ENCODE data around the gene NPR2. TPM values are rescaled to one million over a fixed set of nuclear protein-coding genes. Genes with fewer than 3 reads are reported as not detected.

NPR2 gene
- total and polyA plus RNA-seq, 2 of the 13 experiments (the other 11 are each of a cell fraction or from before 2014, with no cell fraction given): 7.4 to 9.4 TPM

DNA sequence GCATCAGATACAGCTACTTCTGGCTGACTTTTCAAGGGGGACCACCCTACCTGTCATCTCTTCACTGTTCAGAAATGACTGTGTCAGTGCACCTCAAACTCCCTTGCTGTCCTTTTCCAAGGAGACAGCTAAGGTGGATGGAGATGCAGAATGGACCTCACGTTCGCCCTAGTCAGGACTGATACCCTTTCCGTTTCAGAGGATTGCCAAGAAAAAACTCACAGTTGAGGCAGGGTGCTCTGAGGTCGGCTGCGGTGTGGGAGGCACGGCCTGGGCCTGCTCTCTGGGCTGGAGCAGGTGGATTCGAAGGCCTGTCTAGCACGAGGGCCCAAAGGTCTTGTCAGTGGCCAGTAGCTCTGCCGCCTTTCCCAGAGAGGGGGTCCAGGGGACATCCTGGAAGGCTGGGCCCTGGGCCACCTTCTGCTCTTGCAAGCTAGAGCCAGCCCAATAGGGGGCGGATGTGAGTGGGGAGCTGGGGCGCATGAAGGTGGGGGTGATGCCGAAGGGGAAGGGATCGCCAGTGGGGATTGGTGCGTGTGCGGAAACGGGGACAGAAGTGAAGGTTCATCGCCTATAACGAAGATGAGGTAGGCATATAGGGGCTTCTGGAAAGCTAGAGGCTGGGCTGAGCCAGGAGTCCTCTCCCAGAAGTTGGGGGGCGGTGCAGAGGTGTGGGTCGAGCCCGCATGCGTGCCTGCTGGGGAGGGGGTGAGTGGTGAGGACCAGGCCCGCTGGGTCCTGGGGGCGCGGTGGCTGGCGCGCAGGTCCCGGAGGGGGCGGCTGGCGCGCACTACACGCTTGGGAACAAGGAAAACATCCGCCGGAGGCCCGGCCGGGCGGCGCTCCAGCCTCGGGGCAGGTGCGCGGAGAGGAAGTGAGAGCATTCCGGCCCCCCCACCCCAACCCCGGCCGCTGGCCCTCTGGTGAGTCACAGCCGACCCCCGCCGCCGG, 34.8 kb upstream of the NPR2 start (continued):
- TF ChIP-seq CCDC6 (CRISPR knock-in tag; IDR thresholded peaks at IDR 0.05) (peak; percentile 22; the same call in 1 of the 2 replicates), ZNF33B (CRISPR knock-in tag; IDR thresholded peaks at IDR 0.05) (0 out of 2 replicates have a peak, but pooled peaks have one; percentile 72), SCMH1 (CRISPR knock-in tag; IDR thresholded peaks at IDR 0.05; ENCODE audit: borderline replicate concordance) (no peak), ZNF333 (CRISPR knock-in tag; IDR thresholded peaks at IDR 0.05; ENCODE audit: borderline replicate concordance) (no peak), ZNF350 (CRISPR knock-in tag; IDR thresholded peaks at IDR 0.05; ENCODE audit: borderline replicate concordance, low read depth) (peak; percentile 49; the same call in 1 of the 2 replicates), AGO1 (IDR thresholded peaks at IDR 0.05; ENCODE audit: low read depth, low read length, poor library complexity, severe bottlenecking) (no peak), HOXA5 (CRISPR knock-in tag; IDR thresholded peaks at IDR 0.05) (peak; percentile 91; the same call in 1 of the 2 replicates), ZNF644 (CRISPR knock-in tag; IDR thresholded peaks at IDR 0.05; ENCODE audit: low read depth) (no peak), ZFP62 (CRISPR knock-in tag; IDR thresholded peaks at IDR 0.05) (no peak), TOE1 (CRISPR knock-in tag; IDR thresholded peaks at IDR 0.05) (no peak), ZNF180 (CRISPR knock-in tag; IDR thresholded peaks at IDR 0.05; ENCODE audit: borderline replicate concordance, low read depth) (no peak), ATRX (CRISPR knock-in tag; IDR thresholded peaks at IDR 0.05; ENCODE audit: borderline replicate concordance) (no peak), ATF7-NPFF (CRISPR knock-in tag; IDR thresholded peaks at IDR 0.05; ENCODE audit: low read depth) (peak; percentile 68), XBP1 (CRISPR knock-in tag; IDR thresholded peaks at IDR 0.05) (no peak), ZSCAN31 (CRISPR knock-in tag; IDR thresholded peaks at IDR 0.05; ENCODE audit: low read depth) (no peak; the same call in 1 of the 2 replicates), SAFB2 (CRISPR knock-in tag; IDR thresholded peaks at IDR 0.05; ENCODE audit: borderline replicate concordance, low read depth) (no peak; the same call in 1 of the 2 replicates), AGO2 (optimal IDR thresholded peaks at IDR 0.05; ENCODE audit: low read depth, low read length) (peak; percentile 96), U2AF1 (optimal IDR thresholded peaks at IDR 0.05; ENCODE audit: low read depth, low read length) (no peak), ZNF776 (CRISPR knock-in tag; IDR thresholded peaks at IDR 0.05) (no peak; the same call in 1 of the 2 replicates), BORCS8-MEF2B (CRISPR knock-in tag; IDR thresholded peaks at IDR 0.05) (peak; percentile 28), ZNF3 (CRISPR knock-in tag; IDR thresholded peaks at IDR 0.05) (no peak), ZNF264 (CRISPR knock-in tag; IDR thresholded peaks at IDR 0.05) (peak; percentile 58; the same call in 1 of the 2 replicates)
- TF ChIP-seq, protein P1, sequence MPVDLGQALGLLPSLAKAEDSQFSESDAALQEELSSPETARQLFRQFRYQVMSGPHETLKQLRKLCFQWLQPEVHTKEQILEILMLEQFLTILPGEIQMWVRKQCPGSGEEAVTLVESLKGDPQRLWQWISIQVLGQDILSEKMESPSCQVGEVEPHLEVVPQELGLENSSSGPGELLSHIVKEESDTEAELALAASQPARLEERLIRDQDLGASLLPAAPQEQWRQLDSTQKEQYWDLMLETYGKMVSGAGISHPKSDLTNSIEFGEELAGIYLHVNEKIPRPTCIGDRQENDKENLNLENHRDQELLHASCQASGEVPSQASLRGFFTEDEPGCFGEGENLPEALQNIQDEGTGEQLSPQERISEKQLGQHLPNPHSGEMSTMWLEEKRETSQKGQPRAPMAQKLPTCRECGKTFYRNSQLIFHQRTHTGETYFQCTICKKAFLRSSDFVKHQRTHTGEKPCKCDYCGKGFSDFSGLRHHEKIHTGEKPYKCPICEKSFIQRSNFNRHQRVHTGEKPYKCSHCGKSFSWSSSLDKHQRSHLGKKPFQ (CRISPR knock-in tag; IDR thresholded peaks at IDR 0.05; ENCODE audit: insufficient replicate concordance): no peak
- TF ChIP-seq, protein P2, sequence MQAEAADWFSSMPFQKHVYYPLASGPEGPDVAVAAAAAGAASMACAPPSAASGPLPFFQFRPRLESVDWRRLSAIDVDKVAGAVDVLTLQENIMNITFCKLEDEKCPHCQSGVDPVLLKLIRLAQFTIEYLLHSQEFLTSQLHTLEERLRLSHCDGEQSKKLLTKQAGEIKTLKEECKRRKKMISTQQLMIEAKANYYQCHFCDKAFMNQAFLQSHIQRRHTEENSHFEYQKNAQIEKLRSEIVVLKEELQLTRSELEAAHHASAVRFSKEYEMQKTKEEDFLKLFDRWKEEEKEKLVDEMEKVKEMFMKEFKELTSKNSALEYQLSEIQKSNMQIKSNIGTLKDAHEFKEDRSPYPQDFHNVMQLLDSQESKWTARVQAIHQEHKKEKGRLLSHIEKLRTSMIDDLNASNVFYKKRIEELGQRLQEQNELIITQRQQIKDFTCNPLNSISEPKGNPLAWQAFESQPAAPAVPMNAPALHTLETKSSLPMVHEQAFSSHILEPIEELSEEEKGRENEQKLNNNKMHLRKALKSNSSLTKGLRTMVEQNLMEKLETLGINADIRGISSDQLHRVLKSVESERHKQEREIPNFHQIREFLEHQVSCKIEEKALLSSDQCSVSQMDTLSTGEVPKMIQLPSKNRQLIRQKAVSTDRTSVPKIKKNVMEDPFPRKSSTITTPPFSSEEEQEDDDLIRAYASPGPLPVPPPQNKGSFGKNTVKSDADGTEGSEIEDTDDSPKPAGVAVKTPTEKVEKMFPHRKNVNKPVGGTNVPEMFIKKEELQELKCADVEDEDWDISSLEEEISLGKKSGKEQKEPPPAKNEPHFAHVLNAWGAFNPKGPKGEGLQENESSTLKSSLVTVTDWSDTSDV (CRISPR knock-in tag; IDR thresholded peaks at IDR 0.05): no peak; the same call in 1 of the 2 replicates
- TF ChIP-seq, protein P3, sequence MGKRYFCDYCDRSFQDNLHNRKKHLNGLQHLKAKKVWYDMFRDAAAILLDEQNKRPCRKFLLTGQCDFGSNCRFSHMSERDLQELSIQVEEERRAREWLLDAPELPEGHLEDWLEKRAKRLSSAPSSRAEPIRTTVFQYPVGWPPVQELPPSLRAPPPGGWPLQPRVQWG (CRISPR knock-in tag; IDR thresholded peaks at IDR 0.05; ENCODE audit: borderline replicate concordance, low read depth): no peak
